Endothelial cell of umbilical vein (primary cell): ENCODE results near the gene PTAFR.

Experiments used
- EZH2 ChIP-seq: IDR thresholded peaks from 2 replicates; pipeline ENCODE4 v1.6.1; 2012; ENCODE audit warnings: borderline replicate concordance, low read depth, mild to moderate bottlenecking, moderate library complexity, low read length, inconsistent platforms; ENCODE audit not compliant: severe bottlenecking
- FOS ChIP-seq: IDR thresholded peaks from 2 replicates; pipeline ENCODE4 v1.6.1; 2011; ENCODE audit warnings: mild to moderate bottlenecking, low read length, moderate library complexity, borderline replicate concordance; ENCODE audit not compliant: insufficient read depth
- GATA2 ChIP-seq: IDR thresholded peaks from 2 replicates; pipeline ENCODE4 v1.7.0; 2011; ENCODE audit warnings: low read depth, mild to moderate bottlenecking, moderate library complexity, mixed read lengths, low read length; ENCODE audit not compliant: insufficient read length, insufficient read depth
- JUN ChIP-seq: IDR thresholded peaks from 2 replicates; pipeline ENCODE4 v1.6.1; 2011; ENCODE audit warnings: borderline replicate concordance, low read depth; ENCODE audit not compliant: insufficient read length, insufficient read depth
- MAX ChIP-seq: IDR thresholded peaks from 2 replicates; pipeline ENCODE4 v1.6.1; 2011; ENCODE audit not compliant: insufficient read depth, insufficient read length
- POLR2A ChIP-seq: IDR thresholded peaks from 2 replicates; pipeline ENCODE4 v1.6.1; 2012; ENCODE audit warnings: low read depth, mild to moderate bottlenecking, control low read depth, low read length
- POLR2AphosphoS5 ChIP-seq: IDR thresholded peaks from 2 replicates; pipeline ENCODE4 v1.6.1; 2012; ENCODE audit warnings: low read depth, mild to moderate bottlenecking, control low read depth, low read length, moderate library complexity; ENCODE audit not compliant: insufficient read depth
- TF ChIP-seq, protein P1 (sequence below), 2 donors: IDR thresholded peaks; 1 replicate in 1 of 2; 2 replicates in 1 of 2; pipeline ENCODE4 v1.5.1; 2011; ENCODE audit warnings: low read length in 2 of 2, mild to moderate bottlenecking in 2 of 2, moderate library complexity in 2 of 2, control low read depth in 1 of 2, inconsistent platforms in 1 of 2, low read depth in 1 of 2; ENCODE audit not compliant: insufficient read depth in 1 of 2; ENCODE audit errors: extremely low read depth in 1 of 2

GRCh38 chr1:28154078-28154594 is 22.4 kb downstream of the PTAFR start:
- no peak for TF ChIP-seq MAX
- TF ChIP-seq, protein P1, sequence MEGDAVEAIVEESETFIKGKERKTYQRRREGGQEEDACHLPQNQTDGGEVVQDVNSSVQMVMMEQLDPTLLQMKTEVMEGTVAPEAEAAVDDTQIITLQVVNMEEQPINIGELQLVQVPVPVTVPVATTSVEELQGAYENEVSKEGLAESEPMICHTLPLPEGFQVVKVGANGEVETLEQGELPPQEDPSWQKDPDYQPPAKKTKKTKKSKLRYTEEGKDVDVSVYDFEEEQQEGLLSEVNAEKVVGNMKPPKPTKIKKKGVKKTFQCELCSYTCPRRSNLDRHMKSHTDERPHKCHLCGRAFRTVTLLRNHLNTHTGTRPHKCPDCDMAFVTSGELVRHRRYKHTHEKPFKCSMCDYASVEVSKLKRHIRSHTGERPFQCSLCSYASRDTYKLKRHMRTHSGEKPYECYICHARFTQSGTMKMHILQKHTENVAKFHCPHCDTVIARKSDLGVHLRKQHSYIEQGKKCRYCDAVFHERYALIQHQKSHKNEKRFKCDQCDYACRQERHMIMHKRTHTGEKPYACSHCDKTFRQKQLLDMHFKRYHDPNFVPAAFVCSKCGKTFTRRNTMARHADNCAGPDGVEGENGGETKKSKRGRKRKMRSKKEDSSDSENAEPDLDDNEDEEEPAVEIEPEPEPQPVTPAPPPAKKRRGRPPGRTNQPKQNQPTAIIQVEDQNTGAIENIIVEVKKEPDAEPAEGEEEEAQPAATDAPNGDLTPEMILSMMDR (IDR thresholded peaks at IDR 0.05; ENCODE audit: extremely low read depth in 1 of 2, insufficient read depth in 1 of 2, low read depth in 1 of 2, low read length in 2 of 2) = no peak
- TF ChIP-seq EZH2 = no peak
- no peak for TF ChIP-seq POLR2A
- no peak for TF ChIP-seq POLR2AphosphoS5
- TF ChIP-seq GATA2 = no peak
- no peak for TF ChIP-seq JUN
- no peak for TF ChIP-seq FOS
